H1 (cell line): ENCODE results near the gene PAQR7. TPM values are rescaled to one million over a fixed set of nuclear protein-coding genes. Genes with fewer than 3 reads are reported as not detected.
A peak's percentile ranks its signal among the peaks of the same experiment; 100 is the strongest.

Source experiments
- ASH2L ChIP-seq: fragments of 200-600, 300-600 bp; sonication (generic); IDR thresholded peaks from one replicate; pipeline ENCODE4 v1.7.1; 2017; ENCODE audit warnings: low read length
- ATF2 ChIP-seq: IDR thresholded peaks from 2 replicates; pipeline ENCODE4 v1.6.1; 2012; ENCODE audit warnings: low read length, inconsistent platforms
- CHD1 ChIP-seq: IDR thresholded peaks from 2 replicates; pipeline ENCODE4 v1.6.1; 2012; ENCODE audit warnings: low read depth, low read length, improper control_type of control experiment
- CREB1 ChIP-seq: IDR thresholded peaks from 2 replicates; pipeline ENCODE4 v1.6.1; 2012; ENCODE audit warnings: inconsistent platforms
- CTBP2 ChIP-seq: IDR thresholded peaks from 2 replicates; pipeline ENCODE4 v1.7.0; 2011; ENCODE audit warnings: borderline replicate concordance, mild to moderate bottlenecking, moderate library complexity, mixed read lengths, low read length; ENCODE audit not compliant: insufficient read depth, insufficient read length
- CTCF ChIP-seq, 3 experiments: IDR thresholded peaks; 1 replicate in 2 of 3; 2 replicates in 1 of 3; pipeline versions ENCODE4 v1.5.1 to v1.6.1; 2011; ENCODE audit warnings: low read length in 3 of 3, mild to moderate bottlenecking in 3 of 3, inconsistent platforms in 2 of 3, low read depth in 1 of 3, moderate library complexity in 1 of 3; ENCODE audit not compliant: insufficient read depth in 1 of 3; ENCODE audit errors: control extremely low read depth in 1 of 3
- EGR1 ChIP-seq: IDR thresholded peaks from 2 replicates; pipeline ENCODE4 v1.6.1; 2011; ENCODE audit warnings: low read depth, low read length, borderline replicate concordance
- HDAC6 ChIP-seq: IDR thresholded peaks from one replicate; pipeline ENCODE4 v1.7.1; 2012; ENCODE audit warnings: low read depth, mild to moderate bottlenecking, inconsistent platforms, low read length, moderate library complexity
- JUN ChIP-seq: IDR thresholded peaks from 2 replicates; pipeline ENCODE4 v1.6.1; 2011; ENCODE audit warnings: low read depth, mild to moderate bottlenecking, improper control_type of control experiment, low read length
- MAFK ChIP-seq: IDR thresholded peaks from 2 replicates; pipeline ENCODE4 v1.6.1; 2012; ENCODE audit warnings: low read depth, mild to moderate bottlenecking, improper control_type of control experiment, low read length
- PHF8 ChIP-seq: fragments of 200-600 bp; sonication (generic); conservative IDR thresholded peaks from 2 replicates; pipeline ENCODE4 v1.7.1; 2012; ENCODE audit warnings: low read depth, mild to moderate bottlenecking, inconsistent platforms, low read length, moderate library complexity
- POLR2AphosphoS5 ChIP-seq: IDR thresholded peaks from 2 replicates; pipeline ENCODE4 v1.6.1; 2011; ENCODE audit warnings: low read depth, low read length
- RXRA ChIP-seq: IDR thresholded peaks from 2 replicates; pipeline ENCODE4 v1.6.1; 2011; ENCODE audit warnings: low read depth, mild to moderate bottlenecking, low read length, moderate library complexity; ENCODE audit not compliant: insufficient read depth
- SIN3A ChIP-seq, 2 experiments: IDR thresholded peaks in 1 of 2; conservative IDR thresholded peaks in 1 of 2; 2 replicates each; pipeline ENCODE4 v1.6.1; 2011 to 2012; ENCODE audit warnings: low read length in 2 of 2, improper control_type of control experiment in 1 of 2, low read depth in 1 of 2, mild to moderate bottlenecking in 1 of 2
- SRF ChIP-seq: IDR thresholded peaks from 2 replicates; pipeline ENCODE4 v1.6.1; 2011; ENCODE audit warnings: mild to moderate bottlenecking, low read depth, low read length, moderate library complexity
- SUZ12 ChIP-seq: fragments of 200-600 bp; sonication (generic); IDR thresholded peaks from 2 replicates; pipeline ENCODE4 v1.6.1; 2012; ENCODE audit warnings: mild to moderate bottlenecking, inconsistent platforms, low read length, moderate library complexity, mixed read lengths
- TAF1 ChIP-seq: IDR thresholded peaks from 2 replicates; pipeline ENCODE4 v1.6.1; 2011; ENCODE audit warnings: mild to moderate bottlenecking, low read depth, low read length
- TCF12 ChIP-seq: IDR thresholded peaks from 2 replicates; pipeline ENCODE4 v1.6.1; 2011; ENCODE audit warnings: low read depth, mild to moderate bottlenecking, low read length
- polyA plus RNA-seq, 7 experiments: library from polyadenylated mRNA; depleted of rRNA in 3 of 7; stranded (reverse) in 5 of 7; unstranded in 2 of 7; fragments of >200 nt in 5 of 7; fragments of 200-250 nt in 2 of 7; gene quantifications; 1 replicate in 5 of 7; 2 replicates in 1 of 7; 4 replicates in 1 of 7; pipeline versions ENCODE4 v1.2.1 to v1.2.3, GENCODE V29; 2011 to 2013; ENCODE audit warnings: missing spikeins in 2 of 7, mixed read lengths in 2 of 7
- total RNA-seq: library from RNA; stranded (reverse); fragmentation: NEBNext Ultra II Directional; extraction: Animal tissue kit (Norgen Biotek cat#: 25700); gene quantifications from 2 replicates; pipeline ENCODE4 v1.2.1, GENCODE V29; 2021

PAQR7 gene
- total and polyA plus RNA-seq, 2 of the 8 experiments (the other 6 are each of a cell fraction or from before 2014, with no cell fraction given): 7.3 to 7.4 TPM

GRCh38 chr1:25905680-25906643 is 30.5 kb upstream of the PAQR7 start, which contains the start of gene STMN1 (continued):
- TF ChIP-seq PHF8 (peak; percentile 55; the same call in 1 of the 2 replicates), POLR2AphosphoS5 (peak; percentile 97), HDAC6 (no peak), JUN (no peak), CREB1 (peak; percentile 77), CTCF (IDR thresholded peaks at IDR 0.05; ENCODE audit: control extremely low read depth in 1 of 3, insufficient read depth in 1 of 3, low read depth in 1 of 3, low read length in 3 of 3) (no peak), SRF (no peak), EGR1 (0 out of 2 replicates have a peak, but pooled peaks have one; percentile 24), TCF12 (no peak), CHD1 (no peak), RXRA (no peak), TAF1 (peak; percentile 98), ASH2L (no peak), CTBP2 (no peak), SIN3A (conservative IDR thresholded peaks at IDR 0.05 in 1 of 2, IDR thresholded peaks at IDR 0.05 in 1 of 2; ENCODE audit: low read depth in 1 of 2, low read length in 2 of 2) (0 out of 4 replicates have a peak, but pooled peaks of 1 of the 2 experiments have one; percentile 5), SUZ12 (no peak), MAFK (no peak), ATF2 (no peak)
